ENCODE data around the gene ACOT8.

DNA sequence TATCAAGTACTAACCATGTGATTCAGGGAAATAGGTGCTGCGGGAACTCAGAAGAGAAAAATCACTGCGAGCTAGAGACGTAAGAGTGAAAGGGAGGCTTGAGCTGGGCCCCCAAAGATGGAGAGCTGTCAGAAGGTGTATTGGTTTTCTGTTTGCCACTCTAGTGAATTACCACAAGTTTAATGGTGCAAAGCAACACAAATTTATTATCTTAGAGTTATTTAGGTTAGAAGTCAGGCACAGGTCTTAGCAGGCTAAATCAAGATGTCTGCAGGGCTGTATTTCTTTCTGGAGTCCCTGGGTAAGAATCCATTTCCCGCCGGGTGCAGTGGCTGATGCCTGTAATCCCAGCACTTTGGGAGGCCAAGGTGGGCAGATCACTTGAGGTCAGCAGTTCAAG is 2.7 kb upstream of the ACOT8 start:
- TF ChIP-seq, protein P1, sequence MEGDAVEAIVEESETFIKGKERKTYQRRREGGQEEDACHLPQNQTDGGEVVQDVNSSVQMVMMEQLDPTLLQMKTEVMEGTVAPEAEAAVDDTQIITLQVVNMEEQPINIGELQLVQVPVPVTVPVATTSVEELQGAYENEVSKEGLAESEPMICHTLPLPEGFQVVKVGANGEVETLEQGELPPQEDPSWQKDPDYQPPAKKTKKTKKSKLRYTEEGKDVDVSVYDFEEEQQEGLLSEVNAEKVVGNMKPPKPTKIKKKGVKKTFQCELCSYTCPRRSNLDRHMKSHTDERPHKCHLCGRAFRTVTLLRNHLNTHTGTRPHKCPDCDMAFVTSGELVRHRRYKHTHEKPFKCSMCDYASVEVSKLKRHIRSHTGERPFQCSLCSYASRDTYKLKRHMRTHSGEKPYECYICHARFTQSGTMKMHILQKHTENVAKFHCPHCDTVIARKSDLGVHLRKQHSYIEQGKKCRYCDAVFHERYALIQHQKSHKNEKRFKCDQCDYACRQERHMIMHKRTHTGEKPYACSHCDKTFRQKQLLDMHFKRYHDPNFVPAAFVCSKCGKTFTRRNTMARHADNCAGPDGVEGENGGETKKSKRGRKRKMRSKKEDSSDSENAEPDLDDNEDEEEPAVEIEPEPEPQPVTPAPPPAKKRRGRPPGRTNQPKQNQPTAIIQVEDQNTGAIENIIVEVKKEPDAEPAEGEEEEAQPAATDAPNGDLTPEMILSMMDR (IDR thresholded peaks at IDR 0.05; ENCODE audit: extremely low read depth in 1 of 2, insufficient read depth in 1 of 2, low read depth in 1 of 2, low read length in 2 of 2): no peak
- TF ChIP-seq POLR2A (IDR thresholded peaks at IDR 0.05; ENCODE audit: low read depth, low read length) (no peak), JUN (IDR thresholded peaks at IDR 0.05; ENCODE audit: borderline replicate concordance, insufficient read depth, insufficient read length, low read depth) (no peak), EZH2 (IDR thresholded peaks at IDR 0.05; ENCODE audit: borderline replicate concordance, low read depth, low read length, severe bottlenecking) (no peak), POLR2AphosphoS5 (IDR thresholded peaks at IDR 0.05; ENCODE audit: insufficient read depth, low read depth, low read length) (no peak), FOS (IDR thresholded peaks at IDR 0.05; ENCODE audit: borderline replicate concordance, insufficient read depth, low read length) (no peak), MYC (IDR thresholded peaks at IDR 0.05; ENCODE audit: low read depth, low read length) (no peak), GATA2 (IDR thresholded peaks at IDR 0.05; ENCODE audit: insufficient read depth, insufficient read length, low read depth, low read length) (no peak)
- TF ChIP-seq, protein P2, sequence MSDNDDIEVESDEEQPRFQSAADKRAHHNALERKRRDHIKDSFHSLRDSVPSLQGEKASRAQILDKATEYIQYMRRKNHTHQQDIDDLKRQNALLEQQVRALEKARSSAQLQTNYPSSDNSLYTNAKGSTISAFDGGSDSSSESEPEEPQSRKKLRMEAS (IDR thresholded peaks at IDR 0.05; ENCODE audit: insufficient read depth, insufficient read length): no peak
